Dendritic cell treated with granulocyte-macrophage colony-stimulating factor and Interleukin-4, amounts not matched to agents 40 ng/mL and 50 ng/mL, for 4 days (primary cell): ENCODE results near the gene PPP1R3E.

Experiments
- H3K27ac Mint-ChIP-seq: one replicate; pipeline ENCODE4 v1.8.0; 2022; ENCODE audit warnings: mild to moderate bottlenecking, mixed read lengths
- H3K27me3 Mint-ChIP-seq: one replicate; pipeline ENCODE4 v1.8.0; 2022; ENCODE audit warnings: mild to moderate bottlenecking, mixed read lengths
- H3K36me3 Mint-ChIP-seq: one replicate; pipeline ENCODE4 v1.8.0; 2022; ENCODE audit warnings: low read depth, mixed read lengths
- H3K4me1 Mint-ChIP-seq: one replicate; pipeline ENCODE4 v1.8.0; 2022; ENCODE audit warnings: low read depth, mixed read lengths
- H3K4me3 Mint-ChIP-seq: one replicate; pipeline ENCODE4 v1.8.0; 2022; ENCODE audit warnings: mild to moderate bottlenecking, moderate library complexity, mixed read lengths
- H3K9me3 Mint-ChIP-seq: one replicate; pipeline ENCODE4 v1.8.0; 2022; ENCODE audit warnings: mixed read lengths
- intact Hi-C: fragments of 100-400 bp; cut with micrococcal nuclease; formaldehyde crosslinking; loops from one replicate; pipeline ENCODE4 v1.15.0; 2022

PPP1R3E gene

GRCh38 chr14:23302290-23303225 is at the start of gene PPP1R3E:
PPP1R3E (minus strand) TSS chr14:23302859; CDS start chr14:23302576, 283 bp downstream.
- intact Hi-C loops = no loop called here
- peak within 1 kb of the TSS; percentile 86 for H3K4me3 Mint-ChIP-seq
- peaks cover 48% of the 10 kb centered on the region for H3K36me3 Mint-ChIP-seq
- peaks cover 63% of the 10 kb centered on the region for H3K4me1 Mint-ChIP-seq
- no peaks in the 10 kb centered on the region for H3K9me3 Mint-ChIP-seq
- no peaks in the 10 kb centered on the region for H3K27me3 Mint-ChIP-seq
- peak within 1 kb of the TSS; percentile 98 for H3K27ac Mint-ChIP-seq

GRCh38 chr14:23351681-23352505 is 49.2 kb upstream of the PPP1R3E start:
- Mint-ChIP-seq H3K4me3 (peak overlapping the region; percentile 21), H3K9me3 (no peaks in the 10 kb centered on the region), H3K27me3 (peaks cover 58% of the 10 kb centered on the region), H3K27ac (no peak overlapping the region), H3K36me3 (no peaks in the 10 kb centered on the region), H3K4me1 (no peaks in the 10 kb centered on the region)
- intact Hi-C loops = no loop called here

- H3K9me3 Mint-ChIP-seq = no peaks in the 10 kb centered on the region
- intact Hi-C loops = no loop called here
- no peak overlapping the region for H3K27ac Mint-ChIP-seq
- peaks cover 46% of the 10 kb centered on the region for H3K27me3 Mint-ChIP-seq
- no peaks in the 10 kb centered on the region for H3K4me1 Mint-ChIP-seq
- no peaks in the 10 kb centered on the region for H3K36me3 Mint-ChIP-seq
- H3K4me3 Mint-ChIP-seq = no peak overlapping the region
Observed at GRCh38 chr14:23349156-23349845, 46.6 kb upstream of the PPP1R3E start.

- Mint-ChIP-seq H3K27ac (no peak overlapping the region), H3K36me3 (no peaks in the 10 kb centered on the region), H3K4me3 (no peak overlapping the region), H3K4me1 (no peaks in the 10 kb centered on the region), H3K27me3 (peaks cover 35% of the 10 kb centered on the region), H3K9me3 (no peaks in the 10 kb centered on the region)
- intact Hi-C loops = no loop called here
Observed at GRCh38 chr14:23348297-23348655, 45.6 kb upstream of the PPP1R3E start.

- intact Hi-C loops = no loop called here
- Mint-ChIP-seq H3K9me3 (no peaks in the 10 kb centered on the region), H3K27me3 (peaks cover 29% of the 10 kb centered on the region), H3K36me3 (no peaks in the 10 kb centered on the region), H3K27ac (no peak overlapping the region), H3K4me3 (no peak overlapping the region), H3K4me1 (no peaks in the 10 kb centered on the region)
Observed at GRCh38 chr14:23347406-23348296, 45.0 kb upstream of the PPP1R3E start.

- no peaks in the 10 kb centered on the region for H3K9me3 Mint-ChIP-seq
- no peaks in the 10 kb centered on the region for H3K4me1 Mint-ChIP-seq
- no peak overlapping the region for H3K27ac Mint-ChIP-seq
- intact Hi-C loops = no loop called here
- H3K36me3 Mint-ChIP-seq = no peaks in the 10 kb centered on the region
- peaks cover 28% of the 10 kb centered on the region for H3K27me3 Mint-ChIP-seq
- no peak overlapping the region for H3K4me3 Mint-ChIP-seq
Observed at GRCh38 chr14:23346693-23347405, 44.2 kb upstream of the PPP1R3E start.

- Mint-ChIP-seq H3K27ac (no peak overlapping the region), H3K9me3 (no peaks in the 10 kb centered on the region), H3K36me3 (no peaks in the 10 kb centered on the region), H3K4me3 (no peak overlapping the region), H3K27me3 (peaks cover 23% of the 10 kb centered on the region), H3K4me1 (no peaks in the 10 kb centered on the region)
- intact Hi-C loops = no loop called here
Observed at GRCh38 chr14:23345987-23346692, 43.5 kb upstream of the PPP1R3E start.

GRCh38 chr14:23344481-23344880 is 41.8 kb upstream of the PPP1R3E start:
- no peaks in the 10 kb centered on the region for H3K36me3 Mint-ChIP-seq
- H3K4me1 Mint-ChIP-seq = no peaks in the 10 kb centered on the region
- no peak overlapping the region for H3K27ac Mint-ChIP-seq
- intact Hi-C loops = no loop called here
- no peaks in the 10 kb centered on the region for H3K9me3 Mint-ChIP-seq
- no peak overlapping the region for H3K4me3 Mint-ChIP-seq
- H3K27me3 Mint-ChIP-seq = peaks cover 10% of the 10 kb centered on the region

GRCh38 chr14:23339506-23340268 is 37.0 kb upstream of the PPP1R3E start:
- H3K4me1 Mint-ChIP-seq = no peaks in the 10 kb centered on the region
- intact Hi-C loops = no loop called here
- peaks cover 13% of the 10 kb centered on the region for H3K27me3 Mint-ChIP-seq
- no peaks in the 10 kb centered on the region for H3K9me3 Mint-ChIP-seq
- H3K27ac Mint-ChIP-seq = no peak overlapping the region
- no peaks in the 10 kb centered on the region for H3K36me3 Mint-ChIP-seq
- no peak overlapping the region for H3K4me3 Mint-ChIP-seq

- Mint-ChIP-seq H3K36me3 (no peaks in the 10 kb centered on the region), H3K27me3 (peaks cover 10% of the 10 kb centered on the region), H3K27ac (no peak overlapping the region), H3K9me3 (no peaks in the 10 kb centered on the region), H3K4me1 (no peaks in the 10 kb centered on the region), H3K4me3 (no peak overlapping the region)
- intact Hi-C loops = no loop called here
Observed at GRCh38 chr14:23335623-23336022, 33.0 kb upstream of the PPP1R3E start.

GRCh38 chr14:23327947-23328744 is 25.5 kb upstream of the PPP1R3E start:
- Mint-ChIP-seq H3K4me1 (peaks cover 20% of the 10 kb centered on the region), H3K36me3 (peaks cover 33% of the 10 kb centered on the region), H3K4me3 (no peak overlapping the region), H3K27ac (no peak overlapping the region), H3K27me3 (peaks cover 3% of the 10 kb centered on the region), H3K9me3 (no peaks in the 10 kb centered on the region)
- intact Hi-C loops = loop anchor here (2.0 to 10.0 kb wide), 2 partner anchors 53 to 63 kb away; no protein-coding TSS in a partner anchor
